IMR-90 (cell line): Measurements from ENCODE around the gene ZDHHC4. TPM values are rescaled to one million over a fixed set of nuclear protein-coding genes. Genes with fewer than 3 reads are reported as not detected.

Experiments used
- ATAC-seq: fragments of 200-7000 bp; cut with Tn5 transposase; 2 replicates; pipeline ENCODE4 v1.9.1; 2020; ENCODE audit warnings: low read depth, mild to moderate bottlenecking, moderate library complexity
- BruUV-seq: library from RNA; stranded (reverse); fragments of 400-500 nt; replicated peaks from 2 replicates; lab custom pipeline; 2021; lab: Mats Ljungman, UMichigan
- CTCF ChIA-PET: fragments of 300-600 bp; formaldehyde crosslinking; extraction: SDS; loops from one replicate; lab custom pipeline; 2021; ENCODE audit warnings: antibody characterized with exemption; lab: Yijun Ruan, JAX
- POLR2A ChIA-PET: fragments of 300-600 bp; sonication (Branson Sonifier 250); formaldehyde crosslinking; loops from one replicate; lab custom pipeline; 2022; ENCODE audit warnings: antibody characterized with exemption; ENCODE audit not compliant: unreplicated experiment; lab: Charles Lee
- DNase-seq: peaks from one replicate; pipeline ENCODE4 v3.0.0; 2013
- H2AFZ ChIP-seq: replicated peaks from 2 replicates; pipeline ENCODE3; 2013; ENCODE audit warnings: low read length, mild to moderate bottlenecking; ENCODE audit not compliant: poor library complexity
- H2AK5ac ChIP-seq: 2 replicates; pipeline ENCODE4 v1.6.1; 2013; ENCODE audit warnings: low read depth, low read length, inconsistent platforms
- H2AK9ac ChIP-seq: replicated peaks from 2 replicates; pipeline ENCODE3; 2013; ENCODE audit warnings: mild to moderate bottlenecking, low read depth, low read length, moderate library complexity; ENCODE audit not compliant: poor library complexity
- H2BK120ac ChIP-seq: 2 replicates; pipeline ENCODE4 v1.6.1; 2013; ENCODE audit warnings: low read depth, low read length, inconsistent platforms
- H2BK15ac ChIP-seq: 3 replicates; pipeline ENCODE4 v1.6.1; 2013; ENCODE audit warnings: low read depth, low read length, inconsistent platforms
- H2BK20ac ChIP-seq: 2 replicates; pipeline ENCODE4 v1.6.1; 2013; ENCODE audit warnings: low read depth, mild to moderate bottlenecking, inconsistent platforms, low read length, moderate library complexity
- H2BK5ac ChIP-seq: 2 replicates; pipeline ENCODE4 v1.6.1; 2013; ENCODE audit warnings: mild to moderate bottlenecking, low read depth, low read length, inconsistent platforms; ENCODE audit not compliant: poor library complexity, severe bottlenecking
- H3K14ac ChIP-seq: replicated peaks from 2 replicates; pipeline ENCODE4 v1.6.1; 2013; ENCODE audit warnings: low read depth, low read length, inconsistent platforms
- H3K18ac ChIP-seq: 2 replicates; pipeline ENCODE4 v1.6.1; 2013; ENCODE audit warnings: low read depth, low read length, control low read depth
- H3K23ac ChIP-seq: 2 replicates; pipeline ENCODE4 v1.6.1; 2013; ENCODE audit warnings: low read depth, low read length, inconsistent platforms
- H3K27ac ChIP-seq: 2 replicates; pipeline ENCODE4 v1.5.1; 2013; ENCODE audit warnings: mild to moderate bottlenecking, control low read depth, low read length; ENCODE audit not compliant: insufficient read depth
- H3K27me3 ChIP-seq: 2 replicates; pipeline ENCODE4 v1.6.1; 2013; ENCODE audit warnings: low read length; ENCODE audit not compliant: control insufficient read depth, insufficient read depth
- H3K36me3 ChIP-seq: 2 replicates; pipeline ENCODE4 v1.6.1; 2013; ENCODE audit warnings: low read length, mixed read lengths; ENCODE audit not compliant: control insufficient read depth, insufficient read depth
- H3K4ac ChIP-seq: 2 replicates; pipeline ENCODE4 v1.6.1; 2013; ENCODE audit warnings: low read depth, low read length, inconsistent platforms
- H3K4me1 ChIP-seq: 2 replicates; pipeline ENCODE4 v1.6.1; 2013; ENCODE audit warnings: low read length, mixed read lengths; ENCODE audit not compliant: control insufficient read depth, insufficient read depth
- H3K4me2 ChIP-seq: 2 replicates; pipeline ENCODE4 v1.6.1; 2013; ENCODE audit warnings: low read depth, mild to moderate bottlenecking, control low read depth, low read length, moderate library complexity
- H3K4me3 ChIP-seq: 2 replicates; pipeline ENCODE4 v1.5.1; 2013; ENCODE audit warnings: low read depth, mild to moderate bottlenecking, control low read depth, low read length, moderate library complexity; ENCODE audit not compliant: insufficient read depth
- H3K56ac ChIP-seq: 2 replicates; pipeline ENCODE4 v1.6.1; 2013; ENCODE audit warnings: low read length, inconsistent platforms; ENCODE audit not compliant: insufficient read depth; ENCODE audit errors: extremely low read depth
- H3K79me1 ChIP-seq, 2 experiments: 2 replicates each; pipeline ENCODE4 v1.6.1; 2013; ENCODE audit warnings: low read length in 2 of 2, inconsistent platforms in 1 of 2, low read depth in 1 of 2
- H3K9ac ChIP-seq: 2 replicates; pipeline ENCODE4 v1.6.1; 2013; ENCODE audit warnings: low read depth, low read length, control low read depth
- H3K9me1 ChIP-seq: 2 replicates; pipeline ENCODE4 v1.6.1; 2013; ENCODE audit warnings: low read length, inconsistent platforms; ENCODE audit not compliant: insufficient read depth
- H3K9me3 ChIP-seq: 2 replicates; pipeline ENCODE4 v1.6.1; 2013; ENCODE audit warnings: low read length; ENCODE audit not compliant: control insufficient read depth, insufficient read depth
- H4K20me1 ChIP-seq: 2 replicates; pipeline ENCODE4 v1.6.1; 2013; ENCODE audit warnings: low read length, inconsistent platforms; ENCODE audit not compliant: insufficient read depth
- H4K5ac ChIP-seq: 2 replicates; pipeline ENCODE4 v1.6.1; 2013; ENCODE audit warnings: mild to moderate bottlenecking, low read depth, low read length, control low read depth
- H4K8ac ChIP-seq, 2 experiments: 2 replicates each; pipeline ENCODE4 v1.6.1; 2013; ENCODE audit warnings: low read depth in 2 of 2, low read length in 2 of 2, control low read depth in 1 of 2, inconsistent platforms in 1 of 2
- H4K91ac ChIP-seq: 2 replicates; pipeline ENCODE4 v1.6.1; 2013; ENCODE audit warnings: low read depth, low read length, inconsistent platforms; ENCODE audit not compliant: insufficient read depth
- BHLHE40 ChIP-seq: fragments of 150-350 bp; IDR thresholded peaks from 2 replicates; pipeline ENCODE4 v1.6.1; 2016; ENCODE audit warnings: mild to moderate bottlenecking, low read depth, low read length
- CEBPB ChIP-seq: IDR thresholded peaks from 2 replicates; pipeline ENCODE4 v1.6.1; 2012; ENCODE audit warnings: low read depth, low read length, improper control_type of control experiment
- CHD1 ChIP-seq: IDR thresholded peaks from 2 replicates; pipeline ENCODE4 v1.6.1; 2012; ENCODE audit warnings: low read depth, low read length, improper control_type of control experiment
- CTCF ChIP-seq: conservative IDR thresholded peaks from 2 replicates; pipeline ENCODE4 v1.5.1; 2012; ENCODE audit warnings: mild to moderate bottlenecking, low read depth, low read length, improper control_type of control experiment
- FOS ChIP-seq: fragments of 150-350 bp; IDR thresholded peaks from 2 replicates; pipeline ENCODE4 v1.6.1; 2016; ENCODE audit warnings: low read depth, low read length
- MAFK ChIP-seq: IDR thresholded peaks from 2 replicates; pipeline ENCODE4 v1.6.1; 2012; ENCODE audit warnings: low read depth, low read length, improper control_type of control experiment
- MAZ ChIP-seq: IDR thresholded peaks from 2 replicates; pipeline ENCODE4 v1.6.1; 2012; ENCODE audit warnings: low read depth, mild to moderate bottlenecking, low read length, improper control_type of control experiment, moderate library complexity, borderline replicate concordance
- MXI1 ChIP-seq: IDR thresholded peaks from 2 replicates; pipeline ENCODE4 v1.6.1; 2012; ENCODE audit warnings: low read depth, mild to moderate bottlenecking, low read length, moderate library complexity, borderline replicate concordance
- NFE2L2 ChIP-seq: fragments of 150-350 bp; IDR thresholded peaks from 2 replicates; pipeline ENCODE4 v1.6.1; 2016; ENCODE audit warnings: low read depth, mild to moderate bottlenecking, low read length
- POLR2A ChIP-seq: IDR thresholded peaks from 2 replicates; pipeline ENCODE4 v1.6.1; 2012; ENCODE audit warnings: mild to moderate bottlenecking, low read depth, low read length
- RAD21 ChIP-seq: IDR thresholded peaks from 2 replicates; pipeline ENCODE4 v1.6.1; 2012; ENCODE audit warnings: low read length, improper control_type of control experiment
- RCOR1 ChIP-seq: IDR thresholded peaks from 2 replicates; pipeline ENCODE4 v1.6.1; 2012; ENCODE audit warnings: mild to moderate bottlenecking, low read length, improper control_type of control experiment; ENCODE audit not compliant: insufficient replicate concordance
- RFX5 ChIP-seq: IDR thresholded peaks from 2 replicates; pipeline ENCODE4 v1.8.0; 2012; ENCODE audit warnings: low read depth, mild to moderate bottlenecking, low read length, moderate library complexity
- SMC3 ChIP-seq: fragments of 150-350 bp; IDR thresholded peaks from 2 replicates; pipeline ENCODE4 v1.6.1; 2016; ENCODE audit warnings: low read depth, mild to moderate bottlenecking, antibody characterized with exemption, low read length, moderate library complexity
- USF2 ChIP-seq: fragments of 150-350 bp; IDR thresholded peaks from 2 replicates; pipeline ENCODE4 v1.6.1; 2017; ENCODE audit warnings: mild to moderate bottlenecking, antibody characterized with exemption, low read length, low read depth
- WGBS, 2 experiments: methylation state at CpG; one replicate each; pipeline versions ENCODE4 v1.1.5 to v1.1.7; 2013; ENCODE audit warnings: missing lambda C conversion rate in 2 of 2; ENCODE audit not compliant: insufficient read length in 1 of 2; ENCODE audit errors: extremely low coverage in 2 of 2; 5-methylcytosine and 5-hydroxymethylcytosine counted together
- dilution Hi-C: fragments of 300-500 bp; cut with HindIII; formaldehyde crosslinking; loops from one replicate; pipeline ENCODE4 v1.14.3; 2018; ENCODE audit warnings: low sequenced_read_pairs; ENCODE audit not compliant: unreplicated experiment
- in situ Hi-C: fragments of 300-500 bp; cut with MboI; formaldehyde crosslinking; loops from 3 replicates; pipeline ENCODE4 v1.14.3; 2019; ENCODE audit warnings: low sequenced_read_pairs, inconsistent platforms, mixed read lengths
- intact Hi-C: fragments of 100-400 bp; cut with micrococcal nuclease; formaldehyde crosslinking; loops from 2 replicates; pipeline ENCODE4 v1.10.0; 2022
- polyA plus RNA-seq, 3 experiments: library from polyadenylated mRNA; depleted of rRNA; stranded (reverse); fragments of >200 nt; gene quantifications; 2 replicates each; pipeline ENCODE4 v1.2.3, GENCODE V29; 2012; ENCODE audit warnings: low replicate concordance in 1 of 3
- total RNA-seq: library from RNA; depleted of rRNA; stranded (reverse); fragments of >200 nt; gene quantifications from 2 replicates; pipeline ENCODE4 v1.2.3, GENCODE V29; 2012
- TF ChIP-seq, protein P1 (sequence below): fragments of 150-350 bp; IDR thresholded peaks from 2 replicates; pipeline ENCODE4 v1.6.1; 2016; ENCODE audit warnings: low read depth, mild to moderate bottlenecking, low read length, moderate library complexity, borderline replicate concordance

The ZDHHC4 gene
- total and polyA plus RNA-seq, 2 of the 4 experiments (the other 2 are of a cell fraction): 43.9 to 58.3 TPM

- Histone ChIP-seq H3K4ac (no peak overlapping the region), H2AK9ac (peak overlapping the region; percentile 50), H3K27me3 (peaks cover 6% of the 10 kb centered on the region; the same call in 1 of the 2 replicates), H3K4me3 (no peak overlapping the region), H2BK5ac (no peak overlapping the region), H4K20me1 (no peaks in the 10 kb centered on the region), H4K5ac (no peak overlapping the region), H3K23ac (no peak overlapping the region), H2BK120ac (no peak overlapping the region), H3K9ac (no peak overlapping the region), H3K14ac (no peak overlapping the region), H3K36me3 (no peaks in the 10 kb centered on the region), H2AK5ac (no peak overlapping the region), H3K56ac (no peak overlapping the region), H3K79me1 (no peaks in the 10 kb centered on the region), H3K27ac (no peak overlapping the region), H3K18ac (no peak overlapping the region), H3K4me2 (no peak overlapping the region), H3K9me3 (no peaks in the 10 kb centered on the region), H3K4me1 (no peaks in the 10 kb centered on the region), H2BK20ac (no peak overlapping the region), H3K9me1 (no peaks in the 10 kb centered on the region), H2AFZ (no peak overlapping the region), H2BK15ac (no peak overlapping the region), H4K91ac (no peak overlapping the region), H4K8ac (no peak overlapping the region)
- CTCF ChIA-PET: no interaction called here
- no peak for TF ChIP-seq CEBPB
- no peak for TF ChIP-seq USF2
- TF ChIP-seq MXI1: no peak
- no peak for TF ChIP-seq RCOR1
- TF ChIP-seq BHLHE40: no peak
- TF ChIP-seq CTCF: no peak
- no peak for TF ChIP-seq SMC3
- TF ChIP-seq, protein P1, sequence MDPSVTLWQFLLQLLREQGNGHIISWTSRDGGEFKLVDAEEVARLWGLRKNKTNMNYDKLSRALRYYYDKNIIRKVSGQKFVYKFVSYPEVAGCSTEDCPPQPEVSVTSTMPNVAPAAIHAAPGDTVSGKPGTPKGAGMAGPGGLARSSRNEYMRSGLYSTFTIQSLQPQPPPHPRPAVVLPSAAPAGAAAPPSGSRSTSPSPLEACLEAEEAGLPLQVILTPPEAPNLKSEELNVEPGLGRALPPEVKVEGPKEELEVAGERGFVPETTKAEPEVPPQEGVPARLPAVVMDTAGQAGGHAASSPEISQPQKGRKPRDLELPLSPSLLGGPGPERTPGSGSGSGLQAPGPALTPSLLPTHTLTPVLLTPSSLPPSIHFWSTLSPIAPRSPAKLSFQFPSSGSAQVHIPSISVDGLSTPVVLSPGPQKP: no peak
- TF ChIP-seq MAZ: no peak
- TF ChIP-seq CHD1: no peak
- no peak for TF ChIP-seq NFE2L2
- TF ChIP-seq RFX5: no peak
- TF ChIP-seq RAD21: no peak
- TF ChIP-seq MAFK: no peak
- TF ChIP-seq POLR2A: no peak
- TF ChIP-seq FOS: no peak
- in situ Hi-C loops: no loop called here
- ATAC-seq (no peak), DNase-seq (no peak)
- POLR2A ChIA-PET: no interaction called here
- intact Hi-C loops: no loop called here
- dilution Hi-C loops: no loop called here
- BruUV-seq: no TSS peak
- no CpG with 5 or more reads among the region's 12 CpGs for WGBS, 2 experiments
These were observed 30.6 kb upstream of the ZDHHC4 start for GRCh38 chr7:6546498-6547251.
